ENCODE data around the gene WSCD2.

- TF ChIP-seq CTCF (conservative IDR thresholded peaks at IDR 0.05; ENCODE audit: low read depth, low read length) (no peak), RCOR1 (IDR thresholded peaks at IDR 0.05; ENCODE audit: insufficient replicate concordance, low read length) (no peak), POLR2A (IDR thresholded peaks at IDR 0.05; ENCODE audit: low read depth, low read length) (no peak), MXI1 (IDR thresholded peaks at IDR 0.05; ENCODE audit: borderline replicate concordance, low read depth, low read length) (no peak), CHD1 (IDR thresholded peaks at IDR 0.05; ENCODE audit: low read depth, low read length) (no peak), SMC3 (IDR thresholded peaks at IDR 0.05; ENCODE audit: low read depth, low read length) (no peak), MAFK (IDR thresholded peaks at IDR 0.05; ENCODE audit: low read depth, low read length) (no peak), MAZ (IDR thresholded peaks at IDR 0.05; ENCODE audit: borderline replicate concordance, low read depth, low read length) (no peak)
Measured at GRCh38 chr12:108082485-108082884, 46.6 kb upstream of the WSCD2 start.

Measured in IMR-90 (cell line).